GM21528 (cell line): ENCODE measurements around the gene PREX1.
"Not testable (repeated sequence)": the region's sequence is repeated elsewhere in the genome, so short reads cannot be mapped to it uniquely, and the experiment has no call there.

ENCODE experiments used
- ATAC-seq: cut with Tn5 transposase; IDR thresholded peaks from one replicate; pipeline ENCODE4 v1.9.1; 2021; ENCODE audit warnings: mild to moderate bottlenecking, moderate library complexity; ENCODE audit not compliant: unreplicated experiment, low FRiP score

The PREX1 gene

GRCh38 chr20:48849299-48849698 is 21.5 kb upstream of the PREX1 start:
- ATAC-seq: no peak

GRCh38 chr20:48847498-48848205 is 19.9 kb upstream of the PREX1 start:
- ATAC-seq: no peak

DNA sequence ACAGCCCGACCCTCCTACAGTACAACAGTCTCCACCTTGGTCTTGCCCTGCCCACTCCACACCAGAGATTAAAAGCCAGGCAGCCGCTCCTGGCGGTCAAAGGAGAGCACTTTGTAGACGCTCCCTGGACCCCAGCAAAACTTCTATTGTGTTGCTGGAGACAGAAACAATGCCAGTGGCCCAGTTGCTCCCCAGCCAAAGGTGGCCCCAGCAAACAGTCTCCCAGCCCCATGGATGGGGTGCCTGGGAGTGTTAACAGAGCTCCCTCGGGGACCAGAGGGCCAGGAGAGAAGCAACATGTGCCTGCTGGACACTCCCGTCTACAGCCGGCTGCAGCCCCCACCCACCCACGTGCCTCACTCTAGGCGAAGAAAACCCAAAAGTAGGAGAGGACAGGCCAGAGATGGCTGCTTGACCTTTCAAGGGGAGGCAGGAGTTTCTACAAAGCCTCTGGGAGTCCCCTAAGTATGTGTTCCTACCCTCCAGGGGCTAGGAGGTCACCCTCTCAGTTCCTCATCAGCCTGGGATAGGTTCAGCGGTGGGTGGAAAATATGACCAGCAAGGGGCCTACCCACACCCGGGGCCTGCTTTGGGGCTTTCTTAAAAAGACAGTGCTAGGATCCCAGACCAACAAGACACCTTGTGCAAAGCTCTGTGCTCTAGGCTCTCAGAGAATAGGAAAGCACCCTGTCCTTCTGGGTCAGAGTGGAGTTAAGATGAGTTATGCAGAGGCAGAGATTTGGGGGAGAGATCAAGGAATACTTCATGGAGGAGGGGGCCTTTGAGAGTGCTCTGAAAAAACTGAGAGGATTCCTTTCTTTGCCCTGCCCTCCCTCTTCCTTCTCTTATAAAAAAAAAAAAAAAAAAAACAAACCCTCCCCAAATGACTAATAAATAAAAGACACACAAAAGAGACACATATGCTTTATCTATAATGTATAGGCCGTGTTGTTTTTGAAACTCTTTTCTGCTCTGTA is 19.0 kb upstream of the PREX1 start:
- ATAC-seq: peak; percentile 89

GRCh38 chr20:48845721-48846306 is 18.0 kb upstream of the PREX1 start:
- ATAC-seq: no peak

- no peak for ATAC-seq
These were observed 17.2 kb upstream of the PREX1 start for GRCh38 chr20:48844996-48845395.

DNA sequence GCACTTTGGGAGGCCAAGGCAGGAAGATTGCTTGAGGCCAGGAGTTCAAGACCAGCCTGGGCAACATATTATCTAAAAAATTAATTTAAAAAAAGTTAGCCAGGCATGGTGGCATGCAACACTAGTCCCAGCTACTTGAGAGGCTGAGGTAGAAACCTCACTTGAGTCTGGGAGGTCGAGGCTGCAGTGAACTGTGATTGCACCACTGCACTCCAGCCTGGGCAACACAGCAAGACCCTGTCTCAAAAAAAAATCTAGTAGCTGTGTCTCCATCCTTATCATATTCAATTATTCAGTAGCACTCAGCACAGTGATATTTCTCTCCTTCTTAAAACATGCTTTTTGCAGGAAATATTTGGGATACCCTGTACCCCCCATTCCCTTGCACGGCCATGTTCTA is 16.1 kb upstream of the PREX1 start:
- ATAC-seq: not testable (repeated sequence)

GRCh38 chr20:48843057-48843806 is 15.4 kb upstream of the PREX1 start:
- no peak for ATAC-seq

GRCh38 chr20:48841875-48842529 is 14.2 kb upstream of the PREX1 start:
- no peak for ATAC-seq

- no peak for ATAC-seq
These were observed 13.5 kb upstream of the PREX1 start for GRCh38 chr20:48841196-48841874.

DNA sequence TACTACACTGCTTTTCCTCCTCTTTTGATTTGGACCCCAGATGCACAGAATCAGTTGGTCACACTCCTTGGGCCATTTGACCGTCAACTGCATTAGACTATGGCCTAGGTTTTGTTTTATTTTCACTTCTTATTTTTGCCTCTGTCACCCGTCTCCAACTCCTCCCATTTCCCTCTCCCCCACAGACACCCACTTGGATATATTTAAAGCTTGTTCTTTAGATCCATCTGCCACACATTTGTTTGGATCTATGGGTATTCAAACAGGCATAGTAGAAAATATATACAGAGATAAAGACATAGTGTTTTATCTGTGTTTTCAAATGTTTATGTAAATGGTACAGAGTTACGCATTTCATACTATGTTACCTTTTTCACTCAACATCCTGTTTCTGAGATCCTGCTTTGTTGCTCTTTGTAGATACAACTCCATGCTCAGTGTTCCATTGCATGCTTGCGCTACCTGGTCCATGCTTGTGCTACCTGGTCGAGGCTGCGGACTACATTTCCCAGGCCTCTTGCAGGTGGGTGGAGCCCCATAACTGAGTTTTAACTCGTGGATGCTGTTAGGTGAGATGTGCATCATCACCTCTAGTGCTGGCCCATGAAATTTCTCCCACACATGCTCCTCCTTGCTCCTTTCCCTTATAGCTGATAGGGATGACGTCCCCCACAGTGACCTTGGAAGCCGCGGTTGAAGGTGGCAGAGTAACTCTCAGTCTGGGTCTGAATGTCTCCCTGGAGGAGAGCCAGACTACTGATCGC is 11.5 kb upstream of the PREX1 start:
- no peak for ATAC-seq

DNA sequence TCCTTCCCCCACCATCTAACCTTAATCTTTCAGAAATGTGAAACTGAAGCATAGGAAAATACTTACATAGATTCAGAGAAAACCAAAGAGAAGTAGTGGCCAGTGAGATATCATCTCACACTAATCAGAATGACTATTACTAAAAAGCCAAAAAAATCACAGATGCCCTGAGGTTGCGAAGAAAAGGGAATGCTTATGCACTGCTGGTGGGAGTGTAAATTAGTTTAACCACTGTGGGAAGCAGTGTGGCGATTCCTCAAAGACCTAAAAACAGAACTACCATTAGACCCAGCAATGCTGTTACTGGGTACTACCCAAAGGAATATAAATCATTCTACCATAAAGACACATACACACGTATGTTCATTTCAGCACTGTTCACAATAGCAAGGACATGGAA is 9.2 kb upstream of the PREX1 start:
- ATAC-seq: no peak

DNA sequence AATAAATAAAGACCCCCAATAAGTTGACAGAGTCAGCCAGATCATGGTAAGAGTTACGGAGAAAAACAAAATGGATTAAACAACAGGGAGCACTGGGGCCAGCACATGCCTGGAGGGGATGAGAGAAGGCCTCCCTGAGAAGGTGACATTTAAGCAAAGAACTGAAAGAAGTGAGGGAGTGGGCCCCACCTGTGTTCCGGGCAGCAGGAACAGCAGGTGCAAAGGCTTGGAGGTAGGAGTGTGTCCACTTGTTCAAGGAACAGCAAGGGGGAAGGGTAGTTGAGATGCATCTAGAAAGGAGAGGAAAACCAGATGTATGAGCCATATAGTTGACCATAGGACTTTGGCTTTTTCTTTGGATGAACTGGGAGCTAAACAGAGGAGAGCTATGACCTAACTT is 7.6 kb upstream of the PREX1 start:
- ATAC-seq: no peak

GRCh38 chr20:48834278-48834677 is 6.5 kb upstream of the PREX1 start:
- ATAC-seq: no peak

- no peak for ATAC-seq
These were observed 4.6 kb upstream of the PREX1 start for GRCh38 chr20:48832405-48832730.

- no peak for ATAC-seq
These were observed 4.1 kb upstream of the PREX1 start for GRCh38 chr20:48831718-48832404.

GRCh38 chr20:48830826-48831318 is 3.1 kb upstream of the PREX1 start:
- ATAC-seq: no peak

GRCh38 chr20:48829940-48830339 is 2.1 kb upstream of the PREX1 start:
- no peak for ATAC-seq
